ENCODE results near the gene TSPAN5. TPM values are rescaled to one million over a fixed set of nuclear protein-coding genes. Genes with fewer than 3 reads are reported as not detected.

Gene TSPAN5
- total and polyA plus RNA-seq, 2 of the 4 experiments (the other 2 are of a cell fraction) = 64.8 to 79.6 TPM

DNA sequence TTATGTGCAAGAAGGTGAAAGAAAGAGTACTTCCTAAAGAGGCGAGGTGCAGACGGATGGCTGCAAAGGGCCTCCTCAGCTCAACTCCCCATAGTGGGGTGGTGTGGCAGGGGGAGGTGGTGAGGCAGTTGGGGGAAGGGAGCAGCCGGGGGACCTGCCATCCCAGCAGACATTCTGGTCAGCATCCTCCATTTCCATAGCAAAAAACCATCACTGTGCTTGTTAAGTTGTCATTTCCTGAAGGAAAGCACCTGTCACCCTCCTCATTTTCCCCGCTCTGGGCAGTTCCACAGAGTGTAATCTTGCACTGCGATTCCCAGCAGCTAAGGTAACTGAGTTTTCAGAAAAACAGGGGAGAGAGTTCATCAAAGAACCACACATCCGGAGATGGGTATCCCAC is 51.5 kb downstream of the TSPAN5 start:
- Histone ChIP-seq H4K5ac (ENCODE audit: low read depth, low read length) (no peak overlapping the region), H2BK15ac (ENCODE audit: low read depth, low read length) (no peak overlapping the region), H3K23ac (ENCODE audit: low read depth, low read length) (no peak overlapping the region), H2BK20ac (ENCODE audit: low read depth, low read length) (no peak overlapping the region), H3K56ac (ENCODE audit: extremely low read depth, insufficient read depth, low read length) (no peak overlapping the region), H3K4me3 (ENCODE audit: insufficient read depth, low read depth, low read length) (no peak overlapping the region), H2AFZ (replicated peaks; ENCODE audit: low read length, poor library complexity) (no peak overlapping the region), H3K4ac (ENCODE audit: low read depth, low read length) (no peak overlapping the region), H2AK5ac (ENCODE audit: low read depth, low read length) (no peak overlapping the region), H3K27me3 (ENCODE audit: control insufficient read depth, insufficient read depth, low read length) (no peaks in the 10 kb centered on the region), H2AK9ac (replicated peaks; ENCODE audit: low read depth, low read length, poor library complexity) (no peak overlapping the region), H4K20me1 (ENCODE audit: insufficient read depth, low read length) (peaks cover 16% of the 10 kb centered on the region; the same call in 1 of the 2 replicates), H3K79me1 (ENCODE audit: low read depth in 1 of 2, low read length in 2 of 2) (peaks cover 49 to 81% of the 10 kb centered on the region in 2 experiments), H3K9me1 (ENCODE audit: insufficient read depth, low read length) (peaks cover 6% of the 10 kb centered on the region; the same call in 1 of the 2 replicates), H2BK5ac (ENCODE audit: low read depth, low read length, poor library complexity, severe bottlenecking) (no peak overlapping the region), H3K4me1 (ENCODE audit: control insufficient read depth, insufficient read depth, low read length) (peaks cover 20% of the 10 kb centered on the region), H3K18ac (ENCODE audit: low read depth, low read length) (no peak overlapping the region), H3K9ac (ENCODE audit: low read depth, low read length) (no peak overlapping the region), H3K14ac (replicated peaks; ENCODE audit: low read depth, low read length) (no peak overlapping the region), H2BK120ac (ENCODE audit: low read depth, low read length) (no peak overlapping the region), H4K91ac (ENCODE audit: insufficient read depth, low read depth, low read length) (no peak overlapping the region), H3K9me3 (ENCODE audit: control insufficient read depth, insufficient read depth, low read length) (no peaks in the 10 kb centered on the region; the same call in 1 of the 2 replicates), H4K8ac (ENCODE audit: low read depth in 2 of 2, low read length in 2 of 2) (no peak overlapping the region), H3K4me2 (ENCODE audit: low read depth, low read length) (no peak overlapping the region), H3K36me3 (ENCODE audit: control insufficient read depth, insufficient read depth, low read length) (peaks cover 1% of the 10 kb centered on the region; the same call in 1 of the 2 replicates), H3K27ac (ENCODE audit: insufficient read depth, low read length) (no peak overlapping the region)
- DNase-seq (no peak), ATAC-seq (ENCODE audit: low read depth) (no peak)
- in situ Hi-C loops (cut with MboI; ENCODE audit: low sequenced_read_pairs) = no loop called here
- ChIA-PET CTCF (interaction anchor here (0.7 kb wide), 1 partner anchor 195 kb away, joined by 7 read pairs; no protein-coding TSS in a partner anchor), POLR2A (ENCODE audit: unreplicated experiment) (no interaction called here)
- intact Hi-C loops (cut with micrococcal nuclease) = no loop called here
- no CpG with 5 or more reads among the region's 6 CpGs for WGBS, 2 experiments (ENCODE audit: extremely low coverage in 2 of 2, insufficient read length in 1 of 2)
- dilution Hi-C loops (cut with HindIII; ENCODE audit: low sequenced_read_pairs, unreplicated experiment) = no loop called here
- no TSS peak for BruUV-seq (replicated peaks)
- no peak for TF ChIP-seq CEBPB (IDR thresholded peaks at IDR 0.05; ENCODE audit: low read depth, low read length)
- no peak for TF ChIP-seq SMC3 (IDR thresholded peaks at IDR 0.05; ENCODE audit: low read depth, low read length)
- TF ChIP-seq, protein P1, sequence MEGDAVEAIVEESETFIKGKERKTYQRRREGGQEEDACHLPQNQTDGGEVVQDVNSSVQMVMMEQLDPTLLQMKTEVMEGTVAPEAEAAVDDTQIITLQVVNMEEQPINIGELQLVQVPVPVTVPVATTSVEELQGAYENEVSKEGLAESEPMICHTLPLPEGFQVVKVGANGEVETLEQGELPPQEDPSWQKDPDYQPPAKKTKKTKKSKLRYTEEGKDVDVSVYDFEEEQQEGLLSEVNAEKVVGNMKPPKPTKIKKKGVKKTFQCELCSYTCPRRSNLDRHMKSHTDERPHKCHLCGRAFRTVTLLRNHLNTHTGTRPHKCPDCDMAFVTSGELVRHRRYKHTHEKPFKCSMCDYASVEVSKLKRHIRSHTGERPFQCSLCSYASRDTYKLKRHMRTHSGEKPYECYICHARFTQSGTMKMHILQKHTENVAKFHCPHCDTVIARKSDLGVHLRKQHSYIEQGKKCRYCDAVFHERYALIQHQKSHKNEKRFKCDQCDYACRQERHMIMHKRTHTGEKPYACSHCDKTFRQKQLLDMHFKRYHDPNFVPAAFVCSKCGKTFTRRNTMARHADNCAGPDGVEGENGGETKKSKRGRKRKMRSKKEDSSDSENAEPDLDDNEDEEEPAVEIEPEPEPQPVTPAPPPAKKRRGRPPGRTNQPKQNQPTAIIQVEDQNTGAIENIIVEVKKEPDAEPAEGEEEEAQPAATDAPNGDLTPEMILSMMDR (conservative IDR thresholded peaks at IDR 0.05; ENCODE audit: low read depth, low read length) = no peak
- TF ChIP-seq, protein P2, sequence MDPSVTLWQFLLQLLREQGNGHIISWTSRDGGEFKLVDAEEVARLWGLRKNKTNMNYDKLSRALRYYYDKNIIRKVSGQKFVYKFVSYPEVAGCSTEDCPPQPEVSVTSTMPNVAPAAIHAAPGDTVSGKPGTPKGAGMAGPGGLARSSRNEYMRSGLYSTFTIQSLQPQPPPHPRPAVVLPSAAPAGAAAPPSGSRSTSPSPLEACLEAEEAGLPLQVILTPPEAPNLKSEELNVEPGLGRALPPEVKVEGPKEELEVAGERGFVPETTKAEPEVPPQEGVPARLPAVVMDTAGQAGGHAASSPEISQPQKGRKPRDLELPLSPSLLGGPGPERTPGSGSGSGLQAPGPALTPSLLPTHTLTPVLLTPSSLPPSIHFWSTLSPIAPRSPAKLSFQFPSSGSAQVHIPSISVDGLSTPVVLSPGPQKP (IDR thresholded peaks at IDR 0.05; ENCODE audit: borderline replicate concordance, low read depth, low read length) = no peak
- TF ChIP-seq FOS (IDR thresholded peaks at IDR 0.05; ENCODE audit: low read depth, low read length) = no peak

All from IMR-90 (cell line).